HepG2 (cell line): ENCODE data around the gene LAPTM4A. TPM values are rescaled to one million over a fixed set of nuclear protein-coding genes. Genes with fewer than 3 reads are reported as not detected.
A peak's percentile ranks its signal among the peaks of the same experiment; 100 is the strongest.

Source experiments
- ADNP ChIP-seq: sonication (generic); formaldehyde crosslinking; IDR thresholded peaks from 2 replicates; pipeline ENCODE4 v1.4.0; 2020; ENCODE audit warnings: missing genetic modification reagents
- ATF7-NPFF ChIP-seq: sonication (generic); formaldehyde crosslinking; IDR thresholded peaks from 2 replicates; pipeline ENCODE4 v1.8.1; 2023; ENCODE audit warnings: mild to moderate bottlenecking, low read depth, missing genetic modification reagents, moderate library complexity
- BCL3 ChIP-seq: sonication (generic); formaldehyde crosslinking; IDR thresholded peaks from 2 replicates; pipeline ENCODE4 v1.5.1; 2020; ENCODE audit warnings: mild to moderate bottlenecking, missing genetic modification reagents, moderate library complexity
- CEBPB ChIP-seq: IDR thresholded peaks from 2 replicates; pipeline ENCODE4 v1.6.1; 2011; ENCODE audit warnings: low read depth, low read length, improper control_type of control experiment, borderline replicate concordance
- DDIT3 ChIP-seq: sonication (generic); formaldehyde crosslinking; IDR thresholded peaks from 2 replicates; pipeline ENCODE4 v1.4.0; 2020; ENCODE audit warnings: mild to moderate bottlenecking, missing genetic modification reagents
- GABPB1 ChIP-seq: IDR thresholded peaks from 2 replicates; pipeline ENCODE4 v1.6.1; 2016; ENCODE audit warnings: mild to moderate bottlenecking, missing genetic modification reagents, moderate library complexity, missing compliant biosample characterization
- HNRNPK ChIP-seq: fragments of 200-400 bp; formaldehyde crosslinking; IDR thresholded peaks from 2 replicates; pipeline ENCODE4 v1.6.1; 2018; ENCODE audit warnings: low read length, low read depth, moderate library complexity, mild to moderate bottlenecking; ENCODE audit not compliant: poor library complexity, severe bottlenecking
- MEIS2 ChIP-seq: sonication (generic); formaldehyde crosslinking; IDR thresholded peaks from 2 replicates; pipeline ENCODE4 v1.9.0; 2021; ENCODE audit warnings: mild to moderate bottlenecking, missing genetic modification reagents
- NR1H2 ChIP-seq: sonication (generic); formaldehyde crosslinking; IDR thresholded peaks from 2 replicates; pipeline ENCODE4 v1.8.1; 2022; ENCODE audit warnings: low read depth, missing genetic modification reagents, borderline replicate concordance
- NR2F1 ChIP-seq, 2 experiments: fragments of 450-650 bp in 1 of 2; formaldehyde crosslinking in 1 of 2; IDR thresholded peaks; 2 replicates each; pipeline versions ENCODE4 v1.5.0 to v1.6.1; 2016 to 2020; ENCODE audit warnings: mild to moderate bottlenecking in 1 of 2, missing compliant biosample characterization in 1 of 2, missing genetic modification reagents in 1 of 2, moderate library complexity in 1 of 2
- PAX8 ChIP-seq: sonication (generic); formaldehyde crosslinking; IDR thresholded peaks from 2 replicates; pipeline ENCODE4 v1.8.0; 2022; ENCODE audit warnings: mild to moderate bottlenecking, missing genetic modification reagents, borderline replicate concordance
- POLR2A ChIP-seq, 2 experiments: IDR thresholded peaks; 2 replicates each; pipeline ENCODE4 v1.6.1; 2011; ENCODE audit warnings: low read depth in 2 of 2, low read length in 2 of 2, mild to moderate bottlenecking in 1 of 2, moderate library complexity in 1 of 2; ENCODE audit not compliant: insufficient read depth in 1 of 2
- RARG ChIP-seq: sonication (generic); formaldehyde crosslinking; IDR thresholded peaks from 2 replicates; pipeline ENCODE4 v1.4.0; 2020; ENCODE audit warnings: low read depth, mild to moderate bottlenecking, missing genetic modification reagents
- SMC3 ChIP-seq: IDR thresholded peaks from 2 replicates; pipeline ENCODE4 v1.6.1; 2011; ENCODE audit warnings: low read length, improper control_type of control experiment
- SYNCRIP ChIP-seq: fragments of 200-400 bp; formaldehyde crosslinking; IDR thresholded peaks from 2 replicates; pipeline ENCODE4 v1.6.1; 2018; ENCODE audit warnings: mild to moderate bottlenecking, low read depth, low read length; ENCODE audit not compliant: insufficient read depth
- TEAD2 ChIP-seq: sonication (generic); formaldehyde crosslinking; IDR thresholded peaks from 2 replicates; pipeline ENCODE4 v1.9.0; 2021; ENCODE audit warnings: missing genetic modification reagents
- TRAFD1 ChIP-seq: sonication (generic); formaldehyde crosslinking; IDR thresholded peaks from 2 replicates; pipeline ENCODE4 v1.5.1; 2020; ENCODE audit warnings: missing genetic modification reagents, mild to moderate bottlenecking, borderline replicate concordance
- ZBTB1 ChIP-seq: sonication (generic); formaldehyde crosslinking; IDR thresholded peaks from 2 replicates; pipeline ENCODE4 v1.4.0; 2020; ENCODE audit warnings: missing genetic modification reagents, borderline replicate concordance
- ZFP90 ChIP-seq: sonication (generic); formaldehyde crosslinking; IDR thresholded peaks from 2 replicates; pipeline ENCODE4 v1.8.0; 2022; ENCODE audit warnings: missing genetic modification reagents, mild to moderate bottlenecking, inconsistent platforms, borderline replicate concordance
- ZNF124 ChIP-seq: sonication (generic); formaldehyde crosslinking; IDR thresholded peaks from 2 replicates; pipeline ENCODE4 v1.4.0; 2020; ENCODE audit warnings: missing genetic modification reagents
- ZNF180 ChIP-seq: sonication (generic); formaldehyde crosslinking; IDR thresholded peaks from 2 replicates; pipeline ENCODE4 v1.4.0; 2020; ENCODE audit warnings: low read depth, missing genetic modification reagents, borderline replicate concordance
- ZNF256 ChIP-seq: sonication (generic); formaldehyde crosslinking; conservative IDR thresholded peaks from 2 replicates; pipeline ENCODE4 v1.4.0; 2020; ENCODE audit warnings: missing genetic modification reagents
- ZNF292 ChIP-seq: sonication (generic); formaldehyde crosslinking; IDR thresholded peaks from 2 replicates; pipeline ENCODE4 v1.8.1; 2022; ENCODE audit warnings: mild to moderate bottlenecking, low read depth, missing genetic modification reagents, borderline replicate concordance
- ZNF317 ChIP-seq: sonication (generic); formaldehyde crosslinking; IDR thresholded peaks from 2 replicates; pipeline ENCODE4 v1.5.0; 2020; ENCODE audit warnings: mild to moderate bottlenecking, missing genetic modification reagents
- ZNF383 ChIP-seq: sonication (generic); formaldehyde crosslinking; IDR thresholded peaks from 2 replicates; pipeline ENCODE4 v1.4.0; 2020; ENCODE audit warnings: missing genetic modification reagents, mild to moderate bottlenecking, borderline replicate concordance
- ZNF556 ChIP-seq: sonication (generic); formaldehyde crosslinking; IDR thresholded peaks from 2 replicates; pipeline ENCODE4 v1.4.0; 2020; ENCODE audit warnings: mild to moderate bottlenecking, missing genetic modification reagents, borderline replicate concordance
- ZNF891 ChIP-seq: sonication (generic); formaldehyde crosslinking; IDR thresholded peaks from 2 replicates; pipeline ENCODE4 v1.5.0; 2020; ENCODE audit warnings: mild to moderate bottlenecking, missing genetic modification reagents
- polyA plus RNA-seq, 8 experiments: library from polyadenylated mRNA; depleted of rRNA in 3 of 8; stranded (reverse) in 7 of 8; unstranded in 1 of 8; fragments of >200 nt; fragmentation: Illumina TruSeq in 4 of 8; extraction: Trizol in 4 of 8; gene quantifications; 2 replicates each; pipeline versions ENCODE4 v1.2.1 to v1.2.3, GENCODE V29; 2011 to 2016; ENCODE audit warnings: low read depth in 4 of 8, missing spikeins in 1 of 8, mixed read lengths in 1 of 8; ENCODE audit not compliant: insufficient read depth in 1 of 8
- total RNA-seq, 5 experiments: library from RNA; depleted of rRNA; stranded (reverse); fragments of >200 nt; fragmentation: Illumina TruSeq; extraction: Trizol; gene quantifications; 2 replicates each; pipeline ENCODE4 v1.2.3, GENCODE V29; 2016; ENCODE audit warnings: low read depth in 1 of 5

LAPTM4A gene
- total and polyA plus RNA-seq, 2 of the 13 experiments (the other 11 are each of a cell fraction or from before 2014, with no cell fraction given), result 116 to 558 TPM

GRCh38 chr2:20051532-20052228, at the start of gene LAPTM4A (continued):
- 0 out of 2 replicates have a peak, but pooled peaks have one; percentile 34 for TF ChIP-seq TRAFD1
- no peak for TF ChIP-seq ZNF256 (CRISPR knock-in tag)
- TF ChIP-seq ZNF292 (CRISPR knock-in tag), result 0 out of 2 replicates have a peak, but pooled peaks have one; percentile 32
- no peak; the same call in 1 of the 2 replicates for TF ChIP-seq NR1H2 (CRISPR knock-in tag)
- TF ChIP-seq ZNF383 (CRISPR knock-in tag), result peak; percentile 99
- peak; percentile 7 to 55; a peak in 1 of 4 replicates for TF ChIP-seq NR2F1 (CRISPR knock-in tag; IDR thresholded peaks at IDR 0.05)
- TF ChIP-seq ZNF124 (CRISPR knock-in tag), result peak; percentile 92; the same call in 1 of the 2 replicates
- TF ChIP-seq ADNP (CRISPR knock-in tag), result no peak
- TF ChIP-seq MEIS2 (CRISPR knock-in tag), result 0 out of 2 replicates have a peak, but pooled peaks have one; percentile 5
- no peak for TF ChIP-seq SMC3
- TF ChIP-seq ATF7-NPFF (CRISPR knock-in tag), result peak; percentile 70
- no peak for TF ChIP-seq SYNCRIP
- peak; percentile 88 for TF ChIP-seq BCL3 (CRISPR knock-in tag)
- TF ChIP-seq ZNF317 (CRISPR knock-in tag), result peak; percentile 64; the same call in 1 of the 2 replicates
- TF ChIP-seq POLR2A (IDR thresholded peaks at IDR 0.05; ENCODE audit: insufficient read depth in 1 of 2, low read depth in 2 of 2, low read length in 2 of 2), result peak; percentile 80 to 98
- peak; percentile 90; the same call in 1 of the 2 replicates for TF ChIP-seq PAX8 (CRISPR knock-in tag)
- no peak for TF ChIP-seq ZBTB1 (CRISPR knock-in tag)
- TF ChIP-seq CEBPB, result peak; percentile 73
- TF ChIP-seq ZNF180 (CRISPR knock-in tag), result no peak
- no peak for TF ChIP-seq TEAD2 (CRISPR knock-in tag)
- peak; percentile 77; the same call in 1 of the 2 replicates for TF ChIP-seq ZNF556 (CRISPR knock-in tag)
- TF ChIP-seq GABPB1 (CRISPR knock-in tag), result peak; percentile 80
- no peak for TF ChIP-seq HNRNPK
- peak; percentile 92; the same call in 1 of the 2 replicates for TF ChIP-seq ZNF891 (CRISPR knock-in tag)
- peak; percentile 92; the same call in 1 of the 2 replicates for TF ChIP-seq RARG
- TF ChIP-seq DDIT3 (CRISPR knock-in tag), result no peak; the same call in 1 of the 2 replicates
- TF ChIP-seq ZFP90 (CRISPR knock-in tag), result peak; percentile 84; the same call in 1 of the 2 replicates
